GM12878 (cell line): ENCODE data around the gene MEF2C. TPM values are rescaled to one million over a fixed set of nuclear protein-coding genes. Genes with fewer than 3 reads are reported as not detected.

Experiments
- ATAC-seq: fragments of 200-7000 bp; cut with Tn5 transposase; 3 replicates; pipeline ENCODE4 v1.9.1; 2020; ENCODE audit warnings: mild to moderate bottlenecking, moderate library complexity
- BruUV-seq: library from RNA; stranded (reverse); fragments of 400-500 nt; replicated peaks from 2 replicates; lab custom pipeline; 2021; lab: Mats Ljungman, UMichigan
- CTCF ChIA-PET: fragments of 300-600 bp; sonication (Branson Sonifier 250); formaldehyde crosslinking; extraction: SDS; loops from one replicate; lab custom pipeline; 2021; ENCODE audit warnings: inconsistent platforms; lab: Yijun Ruan, JAX
- POLR2A ChIA-PET: fragments of 350-600 bp; formaldehyde crosslinking; extraction: SDS; loops from one replicate; lab custom pipeline; 2021; ENCODE audit warnings: inconsistent platforms; lab: Charles Lee
- RAD21 ChIA-PET: fragments of 300-600 bp; sonication (Branson Sonifier 250); formaldehyde crosslinking; loops from one replicate; lab custom pipeline; 2023; ENCODE audit warnings: antibody characterized with exemption; ENCODE audit not compliant: unreplicated experiment; lab: Charles Lee
- SMC1A ChIA-PET: fragments of 300-600 bp; sonication (Branson Sonifier 250); formaldehyde crosslinking; loops from one replicate; lab custom pipeline; 2023; ENCODE audit not compliant: unreplicated experiment, uncharacterized antibody; lab: Charles Lee
- DNase-seq: peaks from one replicate; pipeline ENCODE4 v3.0.0-alpha.2; 2011; ENCODE audit warnings: low read depth, low spot score
- FAIRE-seq: peaks from 3 replicates; lab custom pipeline; 2011; peaks lifted over from hg19 to GRCh38; lab: Jason Lieb, UNC
- H2AFZ ChIP-seq: 2 replicates; pipeline ENCODE4 v1.6.0; 2011; ENCODE audit warnings: low read depth, low read length, control low read depth; ENCODE audit not compliant: control insufficient read depth
- H3K27ac ChIP-seq: 2 replicates; pipeline ENCODE4 v1.5.1; 2011; ENCODE audit warnings: control low read depth; ENCODE audit not compliant: control insufficient read depth, insufficient read depth
- H3K27me3 ChIP-seq, 2 experiments: replicated peaks in 1 of 2; 2 replicates each; pipeline versions ENCODE4 v1.6.0 to v1.6.1; 2011; ENCODE audit warnings: low read length in 1 of 2; ENCODE audit not compliant: control insufficient read depth in 2 of 2, insufficient read depth in 2 of 2
- H3K36me3 ChIP-seq, 2 experiments: 2 replicates each; pipeline ENCODE4 v1.5.1; 2011; ENCODE audit warnings: low read length in 1 of 2; ENCODE audit not compliant: control insufficient read depth in 2 of 2, insufficient read depth in 2 of 2
- H3K4me1 ChIP-seq: 2 replicates; pipeline ENCODE4 v1.6.1; 2011; ENCODE audit warnings: mild to moderate bottlenecking, low read length, moderate library complexity, mixed read lengths; ENCODE audit not compliant: control insufficient read depth, insufficient read depth
- H3K4me2 ChIP-seq: 2 replicates; pipeline ENCODE4 v1.6.0; 2011; ENCODE audit warnings: control low read depth; ENCODE audit not compliant: control insufficient read depth, insufficient read depth
- H3K4me3 ChIP-seq: fragments of 200-600 bp; sonication (generic); 2 replicates; pipeline ENCODE4 v1.5.1; 2016
- H3K79me2 ChIP-seq: 2 replicates; pipeline ENCODE4 v1.6.0; 2011; ENCODE audit warnings: low read length; ENCODE audit not compliant: control insufficient read depth, insufficient read depth
- H3K9ac ChIP-seq: 2 replicates; pipeline ENCODE4 v1.8.0; 2011; ENCODE audit warnings: low read length, control low read depth, mixed read lengths; ENCODE audit not compliant: control insufficient read depth, insufficient read depth
- H3K9me3 ChIP-seq: replicated peaks from 3 replicates; pipeline ENCODE4 v1.5.1; 2011; ENCODE audit warnings: mild to moderate bottlenecking, low read length; ENCODE audit not compliant: control insufficient read depth, insufficient read depth
- H4K20me1 ChIP-seq: 2 replicates; pipeline ENCODE4 v1.6.0; 2011; ENCODE audit not compliant: control insufficient read depth, insufficient read depth
- BHLHE40 ChIP-seq, 2 experiments: fragments of 450-650 bp in 1 of 2; IDR thresholded peaks; 2 replicates each; pipeline ENCODE4 v1.6.1; 2011 to 2017; ENCODE audit warnings: low read depth in 2 of 2, borderline replicate concordance in 1 of 2, improper control_type of control experiment in 1 of 2, low read length in 1 of 2, mild to moderate bottlenecking in 1 of 2
- CHD4 ChIP-seq: fragments of 200-600 bp; sonication (generic); IDR thresholded peaks from 2 replicates; pipeline ENCODE4 v1.6.1; 2016; ENCODE audit warnings: mild to moderate bottlenecking
- GATAD2B ChIP-seq: fragments of 450-650 bp; conservative IDR thresholded peaks from 2 replicates; pipeline ENCODE4 v1.6.1; 2017; ENCODE audit warnings: low read depth, mild to moderate bottlenecking, moderate library complexity
- RAD51 ChIP-seq: fragments of 450-650 bp; IDR thresholded peaks from 2 replicates; pipeline ENCODE4 v1.6.1; 2016; ENCODE audit warnings: moderate library complexity, mild to moderate bottlenecking, inconsistent platforms
- RBBP5 ChIP-seq: fragments of 200-600 bp; sonication (generic); conservative IDR thresholded peaks from 2 replicates; pipeline ENCODE4 v1.6.1; 2016
- RUNX3 ChIP-seq: IDR thresholded peaks from 2 replicates; pipeline ENCODE4 v1.6.1; 2012; ENCODE audit warnings: low read length, inconsistent platforms
- SUPT20H ChIP-seq: IDR thresholded peaks from 2 replicates; pipeline ENCODE4 v1.6.1; 2011; ENCODE audit warnings: low read depth, mild to moderate bottlenecking, low read length, moderate library complexity, borderline replicate concordance; ENCODE audit not compliant: control insufficient read depth
- ZSCAN29 ChIP-seq: fragments of 450-650 bp; IDR thresholded peaks from 2 replicates; pipeline ENCODE4 v1.6.1; 2017; ENCODE audit warnings: mild to moderate bottlenecking, moderate library complexity
- WGBS: methylation state at CpG from one replicate; pipeline ENCODE4 v1.1.6; 2016; ENCODE audit warnings: low lambda C conversion rate; ENCODE audit not compliant: insufficient replicate concordance, insufficient coverage; ENCODE audit errors: missing lambda C conversion rate; 5-methylcytosine and 5-hydroxymethylcytosine counted together
- in situ Hi-C: fragments of 300-500 bp; cut with MboI; formaldehyde crosslinking; loops from 9 replicates; pipeline ENCODE4 v1.14.3; 2018; ENCODE audit warnings: mixed read lengths
- intact Hi-C: fragments of 100-400 bp; cut with micrococcal nuclease; formaldehyde crosslinking; loops from one replicate; pipeline ENCODE4 v1.14.2; 2022; ENCODE audit not compliant: unreplicated experiment
- polyA plus RNA-seq, 11 experiments: library from polyadenylated mRNA; depleted of rRNA in 4 of 11; unstranded in 6 of 11; stranded (reverse) in 5 of 11; fragments of >200 nt; fragmentation: Nextera tagmentation in 4 of 11; fragmentation: Illumina TruSeq in 1 of 11; extraction: Ambion mirVana in 4 of 11; extraction: Trizol in 1 of 11; gene quantifications; 1 replicate in 1 of 11; 2 replicates in 10 of 11; pipeline versions ENCODE4 v1.2.1 to v1.2.3, GENCODE V29; 2011 to 2016; ENCODE audit warnings: inconsistent platforms in 2 of 11, missing spikeins in 2 of 11, low read depth in 1 of 11
- total RNA-seq, 4 experiments: library from RNA; depleted of rRNA in 3 of 4; stranded (reverse); fragments of >200 nt in 3 of 4; fragmentation: Illumina TruSeq in 1 of 4; extraction: Trizol in 1 of 4; gene quantifications; 2 replicates each; pipeline versions ENCODE4 v1.2.1 to v1.2.3, GENCODE V29; 2013 to 2021

The MEF2C gene
- total and polyA plus RNA-seq, 10 of the 15 experiments (the other 5 are each of a cell fraction or from before 2014, with no cell fraction given): 104 to 225 (median 180) TPM

DNA sequence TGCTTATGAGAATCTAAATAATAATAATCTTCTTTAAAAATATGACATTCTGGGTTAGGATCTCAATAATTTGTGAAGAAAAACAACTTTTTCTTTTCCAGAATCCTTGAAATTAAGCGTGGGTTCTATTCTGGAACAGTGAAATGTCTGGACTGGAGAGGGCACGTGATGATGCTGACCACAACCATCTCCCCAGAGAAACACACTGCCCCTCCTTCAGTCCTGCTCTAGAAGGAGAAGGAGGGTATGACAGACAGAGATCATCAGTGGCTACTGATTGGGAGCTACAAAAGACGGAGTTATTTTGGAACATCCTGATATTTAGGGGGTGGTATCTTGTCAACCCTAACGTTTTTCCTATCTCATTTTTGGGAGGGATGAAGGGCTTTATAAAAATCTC lies 40.2 kb downstream of the MEF2C start:
- POLR2A ChIA-PET: interaction anchor here (1.0 to 1.6 kb wide), 2 partner anchors 9 to 13 kb away, joined by 3 to 5 read pairs; no protein-coding TSS in a partner anchor
- TF ChIP-seq ZSCAN29: no peak
- peak; percentile 53 for TF ChIP-seq RUNX3
- peak; percentile 48 to 51; a peak in 2 of 4 replicates for TF ChIP-seq BHLHE40 (IDR thresholded peaks at IDR 0.05; ENCODE audit: borderline replicate concordance in 1 of 2, low read depth in 2 of 2, low read length in 1 of 2)
- no peak for TF ChIP-seq RBBP5
- 0 out of 2 replicates have a peak, but pooled peaks have one; percentile 36 for TF ChIP-seq RAD51
- TF ChIP-seq GATAD2B: no peak
- no peak for TF ChIP-seq SUPT20H
- no peak for TF ChIP-seq CHD4
- TF ChIP-seq, all 136 proteins: peak for 3
- no peak overlapping the region for H3K4me2 ChIP-seq
- H3K9ac ChIP-seq: no peak overlapping the region
- in situ Hi-C loops (no loop called here), intact Hi-C loops (no loop called here)
- FAIRE-seq (no peak), DNase-seq (no peak), ATAC-seq (no peak)
- H3K36me3 ChIP-seq: peaks cover 0 to 24% of the 10 kb centered on the region in 2 experiments; a peak in 2 of 4 replicates
- WGBS: 64% methylated on average over 4 of the region's 4 CpGs
- peaks cover 5% of the 10 kb centered on the region for H3K9me3 ChIP-seq
- H3K27ac ChIP-seq: no peak overlapping the region
- peaks cover 92% of the 10 kb centered on the region for H3K79me2 ChIP-seq
- BruUV-seq: no TSS peak
- SMC1A ChIA-PET: interaction anchor here (0.7 to 1.7 kb wide), 9 partner anchors 9 to 887 kb away, joined by 3 to 6 read pairs (median 4); no protein-coding TSS in a partner anchor
- H3K4me1 ChIP-seq: peaks cover 5% of the 10 kb centered on the region
- H3K27me3 ChIP-seq: no peaks in the 10 kb centered on the region
- RAD21 ChIA-PET: interaction anchor here (0.9 to 1.2 kb wide), 6 partner anchors 9 to 39 kb away, joined by 3 to 4 read pairs (median 3); no protein-coding TSS in a partner anchor
- no peak overlapping the region for H2AFZ ChIP-seq
- no peak overlapping the region for H3K4me3 ChIP-seq
- no peaks in the 10 kb centered on the region for H4K20me1 ChIP-seq
- CTCF ChIA-PET: interaction anchor here (0.6 to 1.8 kb wide), 3 partner anchors 13 to 48 kb away, joined by 3 to 12 read pairs (median 3); no protein-coding TSS in a partner anchor
